Glutamatergic neuron (in vitro differentiated cells): Measurements from ENCODE around the gene KATNBL1. TPM values are rescaled to one million over a fixed set of nuclear protein-coding genes. Genes with fewer than 3 reads are reported as not detected.

ENCODE experiments used
- DNase-seq: peaks from one replicate; pipeline ENCODE4 v3.0.0; 2022
- H3K27ac Mint-ChIP-seq: one replicate; pipeline ENCODE4 v1.8.0; 2020; ENCODE audit warnings: mild to moderate bottlenecking, mixed read lengths, inconsistent platforms; ENCODE audit not compliant: unreplicated experiment
- H3K27me3 Mint-ChIP-seq: one replicate; pipeline ENCODE4 v1.8.0; 2020; ENCODE audit warnings: mild to moderate bottlenecking, moderate library complexity, mixed read lengths, inconsistent platforms; ENCODE audit not compliant: unreplicated experiment
- H3K36me3 Mint-ChIP-seq: one replicate; pipeline ENCODE4 v1.8.0; 2020; ENCODE audit warnings: mild to moderate bottlenecking, mixed read lengths, inconsistent platforms; ENCODE audit not compliant: unreplicated experiment
- H3K4me1 Mint-ChIP-seq: one replicate; pipeline ENCODE4 v1.8.0; 2020; ENCODE audit warnings: mild to moderate bottlenecking, low read depth, mixed read lengths, inconsistent platforms; ENCODE audit not compliant: unreplicated experiment
- H3K4me3 Mint-ChIP-seq: one replicate; pipeline ENCODE4 v1.8.0; 2020; ENCODE audit warnings: mild to moderate bottlenecking, mixed read lengths, inconsistent platforms; ENCODE audit not compliant: unreplicated experiment
- H3K9me3 Mint-ChIP-seq: one replicate; pipeline ENCODE4 v1.8.0; 2020; ENCODE audit warnings: mild to moderate bottlenecking, moderate library complexity, mixed read lengths, inconsistent platforms; ENCODE audit not compliant: unreplicated experiment
- long read RNA-seq: library from polyadenylated mRNA; unstranded; transcript quantifications from one replicate; pipeline ENCODE4 v2.0.0, GENCODE V29; 2020; ENCODE audit not compliant: unreplicated experiment
- total RNA-seq: library from RNA; stranded (reverse); fragmentation: NEBNext Ultra II Directional; extraction: Animal tissue kit (Norgen Biotek cat#: 25700); gene quantifications from one replicate; pipeline ENCODE4 v1.2.1, GENCODE V29; 2021; ENCODE audit not compliant: unreplicated experiment
- TF ChIP-seq, protein P1 (sequence below): fragments of 200-600 bp; sonication (generic); IDR thresholded peaks from one replicate; pipeline ENCODE4 v1.5.0; 2021; ENCODE audit not compliant: partially characterized antibody, unreplicated experiment

KATNBL1 gene, protein sequence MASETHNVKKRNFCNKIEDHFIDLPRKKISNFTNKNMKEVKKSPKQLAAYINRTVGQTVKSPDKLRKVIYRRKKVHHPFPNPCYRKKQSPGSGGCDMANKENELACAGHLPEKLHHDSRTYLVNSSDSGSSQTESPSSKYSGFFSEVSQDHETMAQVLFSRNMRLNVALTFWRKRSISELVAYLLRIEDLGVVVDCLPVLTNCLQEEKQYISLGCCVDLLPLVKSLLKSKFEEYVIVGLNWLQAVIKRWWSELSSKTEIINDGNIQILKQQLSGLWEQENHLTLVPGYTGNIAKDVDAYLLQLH
- total RNA-seq, result 64.7 TPM
- long read RNA-seq, transcript KATNBL1-201 (10 exons, 2,723 nt), result major isoform, 19 of 30 reads
- long read RNA-seq, partial matches to known transcripts, result 0 of 30 reads
- long read RNA-seq, other reads (novel, unspliced or antisense), result 6 of 30 reads

DNA sequence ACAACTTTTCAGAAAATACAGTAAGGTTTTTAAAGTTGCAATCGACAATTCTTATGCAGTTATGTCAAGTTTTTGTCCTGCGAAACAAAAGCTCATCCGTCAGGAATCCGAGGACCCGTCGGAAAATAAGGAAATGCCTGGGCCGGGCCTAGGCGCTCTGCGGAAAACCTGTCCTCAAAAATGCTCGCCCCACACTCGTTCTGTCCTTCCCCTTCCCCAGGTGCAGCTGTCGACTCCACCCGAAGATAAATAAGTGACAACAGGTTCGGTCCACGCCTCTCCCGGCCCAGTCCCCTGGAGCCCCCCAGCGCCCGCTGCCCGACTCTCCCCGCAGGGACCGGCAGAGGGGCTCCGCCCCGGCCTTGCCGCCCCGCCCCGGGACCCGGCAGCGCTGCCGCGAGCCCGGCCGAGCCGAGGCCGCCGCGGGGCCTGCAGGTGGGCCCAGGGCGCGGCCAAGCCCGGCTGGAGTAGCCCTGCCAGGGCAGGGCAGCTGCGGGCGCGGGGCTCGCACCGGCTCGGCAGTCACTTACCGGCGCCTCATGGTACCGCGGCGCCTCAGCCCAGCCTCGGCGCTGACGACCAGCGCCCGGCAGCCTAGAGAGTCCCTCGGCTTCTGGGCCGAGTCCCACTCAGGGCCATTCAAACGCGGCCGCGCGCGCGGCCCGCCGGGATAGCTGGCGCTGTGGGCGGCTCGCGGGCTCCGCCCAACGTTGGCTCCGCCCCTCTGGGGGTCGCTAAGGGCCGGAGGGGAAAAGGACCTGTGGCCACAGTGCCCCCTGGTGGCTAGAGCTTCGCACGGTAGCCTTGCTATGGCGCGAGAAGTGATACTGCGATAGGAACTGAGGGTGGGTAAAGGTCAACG lies at the start of gene KATNBL1:
KATNBL1 (minus strand) TSS at position 676 of the 862 bp plus-strand sequence. CDS start 46,420 bp downstream, outside the sequence.
- Mint-ChIP-seq H3K27me3 (peaks cover 4% of the 10 kb centered on the region), H3K4me1 (no peaks in the 10 kb centered on the region), H3K36me3 (no peaks in the 10 kb centered on the region)

DNA sequence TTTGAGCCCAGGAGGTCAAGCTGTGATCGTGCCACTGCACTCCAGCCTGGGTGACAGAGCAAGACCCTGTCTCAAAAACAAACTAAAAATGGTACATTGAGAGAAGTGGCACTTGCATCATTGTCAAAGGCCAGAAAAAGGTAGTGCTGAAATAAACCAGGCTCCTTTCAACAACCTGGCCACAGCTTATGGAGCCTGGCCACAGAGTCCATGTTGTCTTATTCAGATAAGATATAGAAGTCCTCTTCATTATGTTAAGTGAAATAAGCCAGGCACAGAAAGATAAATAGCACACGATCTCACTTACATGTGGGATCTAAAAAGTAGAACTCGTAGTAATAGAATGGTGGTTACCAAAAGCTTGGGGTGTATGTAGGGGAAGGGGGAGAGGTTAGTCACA lies 49.7 kb upstream of the KATNBL1 start:
- no peak overlapping the region for H3K4me3 Mint-ChIP-seq
- no peaks in the 10 kb centered on the region for H3K27me3 Mint-ChIP-seq
- H3K27ac Mint-ChIP-seq, result no peak overlapping the region
- H3K9me3 Mint-ChIP-seq, result no peaks in the 10 kb centered on the region
- DNase-seq, result no peak
- no peaks in the 10 kb centered on the region for H3K36me3 Mint-ChIP-seq
- peaks cover 9% of the 10 kb centered on the region for H3K4me1 Mint-ChIP-seq
- TF ChIP-seq, protein P1, sequence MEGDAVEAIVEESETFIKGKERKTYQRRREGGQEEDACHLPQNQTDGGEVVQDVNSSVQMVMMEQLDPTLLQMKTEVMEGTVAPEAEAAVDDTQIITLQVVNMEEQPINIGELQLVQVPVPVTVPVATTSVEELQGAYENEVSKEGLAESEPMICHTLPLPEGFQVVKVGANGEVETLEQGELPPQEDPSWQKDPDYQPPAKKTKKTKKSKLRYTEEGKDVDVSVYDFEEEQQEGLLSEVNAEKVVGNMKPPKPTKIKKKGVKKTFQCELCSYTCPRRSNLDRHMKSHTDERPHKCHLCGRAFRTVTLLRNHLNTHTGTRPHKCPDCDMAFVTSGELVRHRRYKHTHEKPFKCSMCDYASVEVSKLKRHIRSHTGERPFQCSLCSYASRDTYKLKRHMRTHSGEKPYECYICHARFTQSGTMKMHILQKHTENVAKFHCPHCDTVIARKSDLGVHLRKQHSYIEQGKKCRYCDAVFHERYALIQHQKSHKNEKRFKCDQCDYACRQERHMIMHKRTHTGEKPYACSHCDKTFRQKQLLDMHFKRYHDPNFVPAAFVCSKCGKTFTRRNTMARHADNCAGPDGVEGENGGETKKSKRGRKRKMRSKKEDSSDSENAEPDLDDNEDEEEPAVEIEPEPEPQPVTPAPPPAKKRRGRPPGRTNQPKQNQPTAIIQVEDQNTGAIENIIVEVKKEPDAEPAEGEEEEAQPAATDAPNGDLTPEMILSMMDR, result no peak

More for the DNA sequence above, at the start of gene KATNBL1:
- Mint-ChIP-seq H3K27ac (peak within 1 kb of the TSS; percentile 93), H3K9me3 (peaks cover 3% of the 10 kb centered on the region), H3K4me3 (peak within 1 kb of the TSS; percentile 90)
- peak; percentile 100 for DNase-seq
- TF ChIP-seq, protein P1, result peak; percentile 97

DNA sequence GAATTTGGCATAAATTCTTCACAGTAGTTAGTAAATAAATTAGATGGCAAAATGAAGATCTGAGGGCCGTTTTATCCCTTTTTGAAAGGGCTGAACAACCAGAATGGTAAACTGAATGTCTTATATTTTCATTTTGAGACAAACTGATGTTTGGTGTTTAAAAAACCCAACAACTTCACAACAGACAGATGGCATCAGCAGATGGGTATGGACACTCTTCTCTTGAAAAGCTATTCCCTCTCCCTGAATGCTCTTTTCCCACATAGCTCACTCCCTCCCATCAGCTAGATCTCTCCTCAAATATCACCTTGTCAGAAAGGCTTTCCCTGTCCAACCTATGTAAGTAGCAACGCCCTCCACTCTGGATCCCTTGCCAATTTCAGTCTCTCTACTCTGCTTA lies 48.3 kb upstream of the KATNBL1 start:
- DNase-seq, result no peak
- TF ChIP-seq, protein P1, result no peak

DNA sequence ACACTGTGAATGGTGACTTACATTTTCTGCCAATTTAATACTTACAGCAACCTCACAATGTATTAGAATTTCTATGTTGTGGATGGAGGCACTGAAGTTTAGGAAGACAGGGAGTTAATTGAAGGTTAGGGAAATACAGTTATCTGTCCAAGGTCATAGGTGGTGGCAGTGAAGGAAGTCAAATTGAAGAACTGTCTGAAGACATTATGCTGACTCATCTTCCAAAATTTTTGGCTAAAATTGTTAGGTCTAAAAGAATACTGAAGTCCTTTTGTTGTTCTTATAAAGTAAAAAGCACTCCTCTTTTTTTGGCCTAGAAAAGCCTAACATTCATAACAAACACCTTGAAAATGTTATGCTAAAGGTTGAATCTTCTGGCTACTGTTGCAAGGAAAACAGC lies 42.6 kb upstream of the KATNBL1 start:
- H3K27ac Mint-ChIP-seq, result no peak overlapping the region
- TF ChIP-seq, protein P1, result no peak
- DNase-seq, result no peak
- H3K4me3 Mint-ChIP-seq, result no peak overlapping the region
- H3K36me3 Mint-ChIP-seq, result no peaks in the 10 kb centered on the region
- H3K9me3 Mint-ChIP-seq, result no peaks in the 10 kb centered on the region
- H3K4me1 Mint-ChIP-seq, result peaks cover 2% of the 10 kb centered on the region
- H3K27me3 Mint-ChIP-seq, result peaks cover 2% of the 10 kb centered on the region

More for the DNA sequence above, 48.3 kb upstream of the KATNBL1 start:
- Mint-ChIP-seq H3K27me3 (no peaks in the 10 kb centered on the region), H3K4me1 (peaks cover 9% of the 10 kb centered on the region), H3K9me3 (no peaks in the 10 kb centered on the region), H3K36me3 (no peaks in the 10 kb centered on the region), H3K4me3 (peak overlapping the region; percentile 39), H3K27ac (peak overlapping the region; percentile 34)
